ENCODE results near the gene NAMPT. TPM values are rescaled to one million over a fixed set of nuclear protein-coding genes. Genes with fewer than 3 reads are reported as not detected.

NAMPT gene
- total RNA-seq, 2 donors from 2014 or later = 283 to 446 TPM

- Mint-ChIP-seq H3K27me3 (no peaks in the 10 kb centered on the region), H3K9me3 (no peaks in the 10 kb centered on the region), H3K4me1 (ENCODE audit: low read depth in 2 of 2) (peaks cover 20 to 33% of the 10 kb centered on the region in 2 donors), H3K4me3 (no peak overlapping the region), H3K36me3 (peaks cover 44% of the 10 kb centered on the region), H3K27ac (peak overlapping the region in 1 of 2 donors; percentile 4)
- ATAC-seq (peak in 1 of 2 donors; percentile 44), DNase-seq (ENCODE audit: low spot score) (no peak)
Measured at GRCh38 chr7:106254525-106255116, 30.2 kb downstream of the NAMPT start.

GRCh38 chr7:106252568-106252967 is 32.2 kb downstream of the NAMPT start:
- no peak overlapping the region for H3K4me3 Mint-ChIP-seq
- DNase-seq (ENCODE audit: low spot score) = no peak
- ATAC-seq = no peak
- H3K27ac Mint-ChIP-seq = no peak overlapping the region
- H3K27me3 Mint-ChIP-seq = no peaks in the 10 kb centered on the region
- peaks cover 14 to 23% of the 10 kb centered on the region in 2 donors for H3K4me1 Mint-ChIP-seq (ENCODE audit: low read depth in 2 of 2)
- peaks cover under 1% of the 10 kb centered on the region for H3K9me3 Mint-ChIP-seq
- H3K36me3 Mint-ChIP-seq = peaks cover 38% of the 10 kb centered on the region

- Mint-ChIP-seq H3K36me3 (peaks cover 37% of the 10 kb centered on the region), H3K27ac (no peak overlapping the region), H3K9me3 (peaks cover 7% of the 10 kb centered on the region), H3K4me3 (no peak overlapping the region), H3K4me1 (ENCODE audit: low read depth in 2 of 2) (peaks cover 5 to 17% of the 10 kb centered on the region in 2 donors), H3K27me3 (no peaks in the 10 kb centered on the region)
- DNase-seq (ENCODE audit: low spot score) (no peak), ATAC-seq (no peak)
Measured at GRCh38 chr7:106249488-106249887, 35.3 kb downstream of the NAMPT start.

- peaks cover 0 to 5% of the 10 kb centered on the region in 2 donors for H3K27me3 Mint-ChIP-seq
- DNase-seq (ENCODE audit: low spot score) = no peak
- H3K4me1 Mint-ChIP-seq (ENCODE audit: low read depth in 2 of 2) = peaks cover 0 to 13% of the 10 kb centered on the region in 2 donors
- no peak overlapping the region for H3K27ac Mint-ChIP-seq
- no peak for ATAC-seq
- peaks cover 36% of the 10 kb centered on the region for H3K36me3 Mint-ChIP-seq
- H3K4me3 Mint-ChIP-seq = no peak overlapping the region
- H3K9me3 Mint-ChIP-seq = peaks cover 15% of the 10 kb centered on the region
Measured at GRCh38 chr7:106248600-106248999, 36.2 kb downstream of the NAMPT start.

GRCh38 chr7:106247841-106248240 is 36.9 kb downstream of the NAMPT start:
- Mint-ChIP-seq H3K9me3 (peaks cover 16% of the 10 kb centered on the region), H3K4me1 (ENCODE audit: low read depth in 2 of 2) (peaks cover 0 to 11% of the 10 kb centered on the region in 2 donors), H3K36me3 (peaks cover 29% of the 10 kb centered on the region), H3K4me3 (no peak overlapping the region), H3K27ac (peak overlapping the region in 1 of 2 donors; percentile 1), H3K27me3 (peaks cover 0 to 9% of the 10 kb centered on the region in 2 donors)
- DNase-seq (ENCODE audit: low spot score) = no peak
- no peak for ATAC-seq

- H3K27ac Mint-ChIP-seq = peak overlapping the region; percentile 1 to 25
- DNase-seq (ENCODE audit: low spot score) (no peak), ATAC-seq (no peak)
- H3K27me3 Mint-ChIP-seq = peaks cover 0 to 10% of the 10 kb centered on the region in 2 donors
- peaks cover 27% of the 10 kb centered on the region for H3K36me3 Mint-ChIP-seq
- no peak overlapping the region for H3K4me3 Mint-ChIP-seq
- H3K4me1 Mint-ChIP-seq (ENCODE audit: low read depth in 2 of 2) = peaks cover 0 to 10% of the 10 kb centered on the region in 2 donors
- peaks cover 16% of the 10 kb centered on the region for H3K9me3 Mint-ChIP-seq
Measured at GRCh38 chr7:106246902-106247711, 37.7 kb downstream of the NAMPT start.

GRCh38 chr7:106243893-106244292 is 40.9 kb downstream of the NAMPT start:
- DNase-seq (ENCODE audit: low spot score) = no peak
- H3K36me3 Mint-ChIP-seq = peaks cover 27% of the 10 kb centered on the region

GRCh38 chr7:106239406-106239805 is 45.4 kb downstream of the NAMPT start:
- Mint-ChIP-seq H3K27me3 (peaks cover 0 to 16% of the 10 kb centered on the region in 2 donors), H3K9me3 (peaks cover 9% of the 10 kb centered on the region), H3K4me3 (no peak overlapping the region), H3K36me3 (peaks cover 8% of the 10 kb centered on the region), H3K27ac (no peak overlapping the region), H3K4me1 (ENCODE audit: low read depth in 2 of 2) (peaks cover 0 to 4% of the 10 kb centered on the region in 2 donors)
- ATAC-seq (no peak), DNase-seq (ENCODE audit: low spot score) (no peak)

More at GRCh38 chr7:106243893-106244292, 40.9 kb downstream of the NAMPT start:
- Mint-ChIP-seq H3K9me3 (peaks cover 16% of the 10 kb centered on the region), H3K4me3 (no peak overlapping the region), H3K27me3 (peaks cover 0 to 16% of the 10 kb centered on the region in 2 donors), H3K27ac (peak overlapping the region in 1 of 2 donors; percentile 4), H3K4me1 (ENCODE audit: low read depth in 2 of 2) (peaks cover 0 to 10% of the 10 kb centered on the region in 2 donors)
- ATAC-seq = no peak

GRCh38 chr7:106238830-106239229 is 46.0 kb downstream of the NAMPT start:
- peaks cover 4 to 11% of the 10 kb centered on the region in 2 donors for H3K27me3 Mint-ChIP-seq
- DNase-seq (ENCODE audit: low spot score) (no peak), ATAC-seq (no peak)
- H3K4me1 Mint-ChIP-seq (ENCODE audit: low read depth in 2 of 2) = peaks cover 0 to 4% of the 10 kb centered on the region in 2 donors
- peaks cover 3% of the 10 kb centered on the region for H3K36me3 Mint-ChIP-seq
- no peak overlapping the region for H3K4me3 Mint-ChIP-seq
- H3K9me3 Mint-ChIP-seq = peaks cover 3% of the 10 kb centered on the region
- H3K27ac Mint-ChIP-seq = no peak overlapping the region

- no peaks in the 10 kb centered on the region for H3K9me3 Mint-ChIP-seq
- no peaks in the 10 kb centered on the region for H3K4me1 Mint-ChIP-seq (ENCODE audit: low read depth in 2 of 2)
- no peak for ATAC-seq
- H3K4me3 Mint-ChIP-seq = no peak overlapping the region
- DNase-seq (ENCODE audit: low spot score) = no peak
- H3K27ac Mint-ChIP-seq = no peak overlapping the region
- H3K36me3 Mint-ChIP-seq = no peaks in the 10 kb centered on the region
- peaks cover 18% of the 10 kb centered on the region in 2 donors for H3K27me3 Mint-ChIP-seq
Measured at GRCh38 chr7:106236065-106236464, 48.7 kb downstream of the NAMPT start.

GRCh38 chr7:106234425-106234824 is 50.4 kb downstream of the NAMPT start:
- H3K36me3 Mint-ChIP-seq = no peaks in the 10 kb centered on the region
- no peaks in the 10 kb centered on the region for H3K4me1 Mint-ChIP-seq (ENCODE audit: low read depth in 2 of 2)
- H3K27ac Mint-ChIP-seq = no peak overlapping the region
- ATAC-seq (no peak), DNase-seq (ENCODE audit: low spot score) (no peak)
- H3K4me3 Mint-ChIP-seq = no peak overlapping the region
- H3K9me3 Mint-ChIP-seq = no peaks in the 10 kb centered on the region
- H3K27me3 Mint-ChIP-seq = peaks cover 12 to 26% of the 10 kb centered on the region in 2 donors

- Mint-ChIP-seq H3K27ac (no peak overlapping the region), H3K27me3 (peaks cover 18 to 47% of the 10 kb centered on the region in 2 donors), H3K4me1 (ENCODE audit: low read depth in 2 of 2) (no peaks in the 10 kb centered on the region), H3K4me3 (no peak overlapping the region), H3K36me3 (no peaks in the 10 kb centered on the region), H3K9me3 (no peaks in the 10 kb centered on the region)
- ATAC-seq (no peak), DNase-seq (ENCODE audit: low spot score) (no peak)
Measured at GRCh38 chr7:106231856-106232490, 52.8 kb downstream of the NAMPT start.

- DNase-seq (ENCODE audit: low spot score) (no peak), ATAC-seq (no peak)
- H3K27me3 Mint-ChIP-seq = peaks cover 24 to 46% of the 10 kb centered on the region in 2 donors
- H3K27ac Mint-ChIP-seq = no peak overlapping the region
- H3K9me3 Mint-ChIP-seq = no peaks in the 10 kb centered on the region
- H3K4me1 Mint-ChIP-seq (ENCODE audit: low read depth in 2 of 2) = peaks cover 0 to 6% of the 10 kb centered on the region in 2 donors
- H3K36me3 Mint-ChIP-seq = no peaks in the 10 kb centered on the region
- no peak overlapping the region for H3K4me3 Mint-ChIP-seq
Measured at GRCh38 chr7:106225856-106226255, 58.9 kb downstream of the NAMPT start.

GRCh38 chr7:106224797-106225196 is 60.0 kb downstream of the NAMPT start:
- no peak for DNase-seq (ENCODE audit: low spot score)
- H3K4me3 Mint-ChIP-seq = no peak overlapping the region
- H3K27me3 Mint-ChIP-seq = peaks cover 30 to 38% of the 10 kb centered on the region in 2 donors
- H3K36me3 Mint-ChIP-seq = no peaks in the 10 kb centered on the region
- no peaks in the 10 kb centered on the region for H3K9me3 Mint-ChIP-seq
- ATAC-seq = no peak
- peaks cover 0 to 6% of the 10 kb centered on the region in 2 donors for H3K4me1 Mint-ChIP-seq (ENCODE audit: low read depth in 2 of 2)
- H3K27ac Mint-ChIP-seq = no peak overlapping the region

All from natural killer cell treated with Interleukin-12 subunit alpha and Interleukin-12 subunit beta and Interleukin-15 and Interleukin-18, amount 100 ng/mL, for 72 hours (primary cell).